Measurements from ENCODE around the gene TTC34.

TTC34 gene

GRCh38 chr1:2801535-2802291, at the start of gene TTC34:
Gene TTC34, minus strand, starts transcription at chr1:2801693. Its CDS starts 866 bp downstream, at chr1:2800827.
- DNase-seq (ENCODE audit: low spot score): peak; percentile 50

GRCh38 chr1:2850502-2850901, 49.0 kb upstream of the TTC34 start:
- DNase-seq (ENCODE audit: low spot score): no peak

- no peak for DNase-seq (ENCODE audit: low spot score)
These were observed 46.6 kb upstream of the TTC34 start for GRCh38 chr1:2848006-2848670.

- DNase-seq (ENCODE audit: low spot score): no peak
These were observed 45.8 kb upstream of the TTC34 start for GRCh38 chr1:2847086-2847985.

- DNase-seq (ENCODE audit: low spot score): no peak
These were observed 44.4 kb upstream of the TTC34 start for GRCh38 chr1:2845869-2846268.

GRCh38 chr1:2840036-2840809, 38.7 kb upstream of the TTC34 start:
- no peak for DNase-seq (ENCODE audit: low spot score)

GRCh38 chr1:2837823-2838222, 36.3 kb upstream of the TTC34 start:
- no peak for DNase-seq (ENCODE audit: low spot score)

- no peak for DNase-seq (ENCODE audit: low spot score)
These were observed 35.8 kb upstream of the TTC34 start for GRCh38 chr1:2837316-2837715.

GRCh38 chr1:2836333-2836970, 35.0 kb upstream of the TTC34 start:
- no peak for DNase-seq (ENCODE audit: low spot score)

- DNase-seq (ENCODE audit: low spot score): no peak
These were observed 34.2 kb upstream of the TTC34 start for GRCh38 chr1:2835650-2836159.

- DNase-seq (ENCODE audit: low spot score): no peak
These were observed 33.5 kb upstream of the TTC34 start for GRCh38 chr1:2834741-2835564.

- DNase-seq (ENCODE audit: low spot score): no peak
These were observed 32.6 kb upstream of the TTC34 start for GRCh38 chr1:2834146-2834475.

- DNase-seq (ENCODE audit: low spot score): no peak
These were observed 32.1 kb upstream of the TTC34 start for GRCh38 chr1:2833454-2834145.

GRCh38 chr1:2832506-2833453, 31.3 kb upstream of the TTC34 start:
- no peak for DNase-seq (ENCODE audit: low spot score)

- DNase-seq (ENCODE audit: low spot score): no peak
These were observed 30.2 kb upstream of the TTC34 start for GRCh38 chr1:2831596-2832212.

- no peak for DNase-seq (ENCODE audit: low spot score)
These were observed 29.4 kb upstream of the TTC34 start for GRCh38 chr1:2830761-2831425.

GRCh38 chr1:2829846-2830615, 28.5 kb upstream of the TTC34 start:
- no peak for DNase-seq (ENCODE audit: low spot score)

All from COLO829 (cell line).